Stimulated activated CD4-positive, alpha-beta T cell treated with anti-CD3 and anti-CD28 coated beads, Interleukin-15, amount 100 ng/mL, for 24 hours (primary cell): ENCODE measurements around the gene ZNF26.

Experiments used
- DNase-seq: peaks from one replicate; pipeline ENCODE4 v3.0.0-alpha.2; 2020

ZNF26 gene

GRCh38 chr12:133063556-133063955 lies 77.4 kb downstream of the ZNF26 start:
- no peak for DNase-seq

GRCh38 chr12:133073836-133074235 lies 87.7 kb downstream of the ZNF26 start:
- DNase-seq = no peak
